ENCODE data around the gene TNK2.
"Not testable (repeated sequence)": the region's sequence is repeated elsewhere in the genome, so short reads cannot be mapped to it uniquely, and the experiment has no call there.

DNA sequence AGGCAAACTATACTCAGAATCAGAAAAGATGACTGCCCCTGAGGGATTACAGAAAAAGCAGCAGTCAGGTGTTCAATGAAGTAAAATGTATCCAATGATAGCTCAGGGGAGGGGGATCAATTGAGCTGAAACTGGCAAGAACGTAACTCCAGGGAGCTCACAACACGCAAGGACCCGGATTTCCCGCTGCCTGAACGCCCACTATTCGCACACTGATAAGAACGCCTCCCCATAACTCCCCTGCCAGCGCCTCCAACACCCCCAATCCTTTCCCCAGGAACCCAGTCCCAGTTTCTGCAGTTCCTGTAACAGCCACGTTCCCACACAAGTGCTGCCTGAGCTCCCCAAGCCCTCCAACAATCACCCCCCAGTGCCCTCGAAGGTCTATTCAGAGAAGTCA lies 44.2 kb upstream of the TNK2 start:
- not testable (repeated sequence) for TF ChIP-seq POLR2A (IDR thresholded peaks at IDR 0.05; ENCODE audit: low read length); GATA1 (IDR thresholded peaks at IDR 0.05; ENCODE audit: low read depth, low read length)
